ENCODE data around the gene IP6K1.

DNA sequence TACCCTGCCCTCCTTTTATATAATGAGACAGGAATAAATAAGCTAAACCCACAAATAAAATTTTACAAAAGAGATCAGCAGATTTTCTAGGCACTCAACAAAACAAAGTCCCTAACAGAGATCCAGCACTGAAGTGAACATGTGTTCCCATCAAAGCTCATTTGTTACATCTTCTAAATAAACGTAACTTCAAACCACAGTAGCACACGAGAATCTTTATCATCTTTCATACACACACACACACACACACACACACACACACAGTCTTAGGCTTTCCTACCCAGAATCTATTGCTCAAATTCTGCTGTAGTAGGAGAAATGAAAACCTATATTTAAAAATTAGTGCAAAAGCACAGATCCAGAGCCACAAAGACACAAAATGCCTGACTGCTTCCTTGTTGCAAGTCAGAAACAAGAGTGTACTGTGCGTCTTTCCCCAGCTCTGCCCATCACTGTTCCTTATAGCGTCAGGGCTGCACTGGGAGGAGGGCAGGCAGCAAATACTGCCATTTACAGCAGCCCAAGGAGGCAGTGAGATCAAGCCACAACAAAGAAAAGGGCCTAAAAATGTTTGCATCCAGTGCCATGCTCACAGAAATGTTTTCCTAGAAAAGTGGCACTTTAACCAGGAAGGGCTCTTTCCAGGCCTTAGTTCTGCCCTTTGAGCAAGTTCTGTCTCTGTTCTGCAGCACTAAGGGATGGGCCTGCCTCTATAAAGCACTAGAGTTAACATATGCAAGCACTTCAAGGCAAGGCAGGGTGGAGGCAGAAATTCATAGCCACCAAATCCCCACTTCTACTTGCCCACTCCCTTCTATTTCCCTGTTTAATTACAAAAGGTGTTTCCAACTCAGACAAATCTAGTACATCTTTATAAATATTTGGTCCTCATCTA lies 6.0 kb downstream of the IP6K1 start:
- TF ChIP-seq CTCF (conservative IDR thresholded peaks at IDR 0.05) (no peak), ZFX (IDR thresholded peaks at IDR 0.05) (no peak)
